Loucy (cell line): ENCODE measurements around the gene CETP.

ENCODE experiments used
- H2AFZ ChIP-seq: fragments of 200-600 bp; sonication (generic); 2 replicates; pipeline ENCODE4 v1.6.0; 2016; ENCODE audit warnings: antibody characterized with exemption, mild to moderate bottlenecking, low read length, moderate library complexity
- H3F3A ChIP-seq: fragments of 200-600 bp; 2 replicates; pipeline ENCODE4 v1.6.0; 2016; ENCODE audit warnings: antibody characterized with exemption, low read depth, mild to moderate bottlenecking
- H3K27me3 ChIP-seq: fragments of 200-600 bp; sonication (generic); 2 replicates; pipeline ENCODE4 v1.6.1; 2014; ENCODE audit warnings: low read length, mild to moderate bottlenecking; ENCODE audit not compliant: insufficient read depth, poor library complexity, severe bottlenecking
- H3K36me3 ChIP-seq: fragments of 200-600 bp; sonication (generic); 2 replicates; pipeline ENCODE4 v1.6.1; 2016; ENCODE audit warnings: low read length; ENCODE audit not compliant: insufficient read depth
- H3K4me1 ChIP-seq: fragments of 200-600 bp; sonication (generic); 2 replicates; pipeline ENCODE4 v1.5.1; 2014; ENCODE audit warnings: low read length, mild to moderate bottlenecking; ENCODE audit not compliant: insufficient read depth, poor library complexity, severe bottlenecking
- H3K4me2 ChIP-seq: fragments of 200-600 bp; sonication (generic); 2 replicates; pipeline ENCODE4 v1.6.0; 2014; ENCODE audit warnings: antibody characterized with exemption, low read length, low read depth, mild to moderate bottlenecking; ENCODE audit not compliant: poor library complexity, severe bottlenecking
- H3K4me3 ChIP-seq: fragments of 200-600 bp; sonication (generic); 2 replicates; pipeline ENCODE4 v1.5.1; 2014; ENCODE audit warnings: low read length, mild to moderate bottlenecking, mixed read lengths; ENCODE audit not compliant: poor library complexity, severe bottlenecking
- H3K79me2 ChIP-seq: fragments of 200-600 bp; sonication (generic); 2 replicates; pipeline ENCODE4 v1.6.1; 2014; ENCODE audit warnings: low read length; ENCODE audit not compliant: insufficient read depth
- H3K9ac ChIP-seq: fragments of 200-600 bp; sonication (generic); 2 replicates; pipeline ENCODE4 v1.6.0; 2014; ENCODE audit warnings: mild to moderate bottlenecking, low read depth, low read length, moderate library complexity; ENCODE audit not compliant: poor library complexity, severe bottlenecking
- H3K9me2 ChIP-seq: fragments of 200-600 bp; sonication (generic); replicated peaks from 2 replicates; pipeline ENCODE4 v1.6.1; 2016; ENCODE audit warnings: low read depth, low read length, mixed read lengths
- H3K9me3 ChIP-seq: fragments of 200-600 bp; sonication (generic); 2 replicates; pipeline ENCODE4 v1.6.1; 2014; ENCODE audit warnings: mild to moderate bottlenecking, antibody characterized with exemption, low read length, low read depth; ENCODE audit not compliant: insufficient read depth
- H4K20me1 ChIP-seq: fragments of 200-600 bp; sonication (generic); 2 replicates; pipeline ENCODE4 v1.6.0; 2014; ENCODE audit warnings: antibody characterized with exemption, low read length, mild to moderate bottlenecking; ENCODE audit not compliant: insufficient read depth, poor library complexity, severe bottlenecking
- EZH2phosphoT487 ChIP-seq: fragments of 200-600 bp; IDR thresholded peaks from 2 replicates; pipeline ENCODE4 v1.6.1; 2018; ENCODE audit warnings: antibody characterized with exemption, mild to moderate bottlenecking, moderate library complexity, borderline replicate concordance
- TF ChIP-seq, protein P1 (sequence below): fragments of 200-600 bp; sonication (generic); conservative IDR thresholded peaks from 2 replicates; pipeline ENCODE4 v1.5.1; 2014; ENCODE audit warnings: mild to moderate bottlenecking, antibody characterized with exemption, low read length

Gene CETP

GRCh38 chr16:56961851-56962281, at the start of gene CETP:
CETP (plus strand) TSS chr16:56961950; CDS start chr16:56961980, 30 bp downstream.
- Histone ChIP-seq H3K79me2 (no peaks in the 10 kb centered on the region), H3K9me2 (no peaks in the 10 kb centered on the region), H3K4me3 (no peak within 1 kb of the TSS), H3K27me3 (no peaks in the 10 kb centered on the region), H3K9me3 (no peaks in the 10 kb centered on the region), H3K4me1 (peaks cover 16% of the 10 kb centered on the region), H3K9ac (no peak within 1 kb of the TSS), H3K4me2 (no peak within 1 kb of the TSS), H3F3A (no peaks in the 10 kb centered on the region), H2AFZ (no peak within 1 kb of the TSS), H3K36me3 (no peaks in the 10 kb centered on the region), H4K20me1 (no peaks in the 10 kb centered on the region)
- TF ChIP-seq, protein P1, sequence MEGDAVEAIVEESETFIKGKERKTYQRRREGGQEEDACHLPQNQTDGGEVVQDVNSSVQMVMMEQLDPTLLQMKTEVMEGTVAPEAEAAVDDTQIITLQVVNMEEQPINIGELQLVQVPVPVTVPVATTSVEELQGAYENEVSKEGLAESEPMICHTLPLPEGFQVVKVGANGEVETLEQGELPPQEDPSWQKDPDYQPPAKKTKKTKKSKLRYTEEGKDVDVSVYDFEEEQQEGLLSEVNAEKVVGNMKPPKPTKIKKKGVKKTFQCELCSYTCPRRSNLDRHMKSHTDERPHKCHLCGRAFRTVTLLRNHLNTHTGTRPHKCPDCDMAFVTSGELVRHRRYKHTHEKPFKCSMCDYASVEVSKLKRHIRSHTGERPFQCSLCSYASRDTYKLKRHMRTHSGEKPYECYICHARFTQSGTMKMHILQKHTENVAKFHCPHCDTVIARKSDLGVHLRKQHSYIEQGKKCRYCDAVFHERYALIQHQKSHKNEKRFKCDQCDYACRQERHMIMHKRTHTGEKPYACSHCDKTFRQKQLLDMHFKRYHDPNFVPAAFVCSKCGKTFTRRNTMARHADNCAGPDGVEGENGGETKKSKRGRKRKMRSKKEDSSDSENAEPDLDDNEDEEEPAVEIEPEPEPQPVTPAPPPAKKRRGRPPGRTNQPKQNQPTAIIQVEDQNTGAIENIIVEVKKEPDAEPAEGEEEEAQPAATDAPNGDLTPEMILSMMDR, result no peak
- TF ChIP-seq EZH2phosphoT487, result no peak

DNA sequence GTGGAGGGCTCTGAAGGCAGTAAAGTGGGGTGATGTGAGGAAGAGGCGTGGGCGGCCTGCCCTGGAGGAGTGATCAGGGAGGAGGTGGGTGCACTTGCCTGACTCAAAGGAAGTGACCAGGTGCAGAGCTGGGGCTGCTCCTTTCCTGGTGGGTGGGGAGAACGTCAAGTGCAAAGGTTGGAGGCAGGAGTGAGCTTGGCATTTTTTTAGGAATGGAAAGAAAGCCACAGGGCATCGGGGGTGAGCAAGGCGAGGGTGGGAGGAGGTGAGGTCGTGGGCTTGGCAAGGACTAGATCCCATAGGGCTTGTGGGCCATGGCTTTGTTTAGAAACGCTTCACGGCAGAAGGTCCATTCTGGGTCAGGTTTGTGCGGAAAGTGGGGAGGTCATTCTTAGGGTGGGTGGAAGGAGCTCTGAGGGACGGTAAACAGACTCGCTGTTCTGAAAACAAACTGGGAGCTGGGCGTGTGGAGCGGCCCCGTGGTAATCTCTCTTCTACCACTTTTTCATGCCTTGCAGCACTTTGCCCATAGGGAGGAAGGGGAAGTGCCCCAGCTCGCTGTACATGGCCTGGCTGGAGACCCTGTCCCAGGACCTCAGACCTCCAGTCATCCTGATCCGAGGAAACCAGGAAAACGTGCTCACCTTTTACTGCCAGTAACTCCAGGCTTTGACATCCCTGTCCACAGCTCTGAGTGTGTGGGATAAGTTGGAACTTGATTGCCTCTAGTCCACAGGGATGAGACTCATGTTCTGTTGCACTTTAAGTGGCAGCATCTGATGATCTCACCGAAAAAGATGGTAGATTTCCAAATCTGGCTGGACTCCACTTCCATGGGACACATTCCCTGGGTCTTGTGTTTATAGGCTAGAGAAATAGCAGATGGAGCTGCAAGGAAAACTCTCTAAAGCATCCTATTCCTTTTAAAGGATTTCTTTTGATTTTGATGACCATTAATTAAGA, 48.7 kb upstream of the CETP start:
- H3K27me3 ChIP-seq, result no peaks in the 10 kb centered on the region
- no peaks in the 10 kb centered on the region for H3K4me1 ChIP-seq

DNA sequence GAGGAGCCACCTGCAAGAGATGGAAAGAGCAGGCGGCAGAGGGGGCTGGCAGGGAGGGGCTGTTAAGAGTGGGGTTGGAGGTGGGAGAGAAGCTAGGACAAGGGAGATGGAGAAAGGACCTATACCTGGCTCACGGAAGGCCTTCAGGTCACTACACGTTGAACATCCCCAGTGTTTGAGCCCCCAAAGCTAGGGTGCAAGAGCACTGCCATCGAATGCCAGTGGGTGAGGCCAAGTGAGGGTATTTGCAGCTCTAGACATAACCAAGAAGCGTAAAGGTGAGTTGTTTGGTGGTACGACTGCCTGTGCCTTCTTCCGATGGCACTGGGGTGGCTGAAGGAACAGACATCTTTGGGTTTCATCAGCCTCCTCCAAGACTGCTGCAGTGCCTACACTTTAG, 46.9 kb upstream of the CETP start:
- H3K9me2 ChIP-seq, result no peaks in the 10 kb centered on the region
- TF ChIP-seq, protein P1, result no peak
- TF ChIP-seq EZH2phosphoT487, result no peak
- H3K9me3 ChIP-seq, result no peaks in the 10 kb centered on the region
- H3K4me1 ChIP-seq, result no peaks in the 10 kb centered on the region
- H3K36me3 ChIP-seq, result no peaks in the 10 kb centered on the region
- H4K20me1 ChIP-seq, result no peaks in the 10 kb centered on the region
- H3K9ac ChIP-seq, result no peak overlapping the region
- no peak overlapping the region for H2AFZ ChIP-seq
- no peak overlapping the region for H3K4me2 ChIP-seq
- H3K79me2 ChIP-seq, result no peaks in the 10 kb centered on the region
- no peaks in the 10 kb centered on the region for H3F3A ChIP-seq
- H3K27me3 ChIP-seq, result no peaks in the 10 kb centered on the region
- no peak overlapping the region for H3K4me3 ChIP-seq

More for the DNA sequence above, 48.7 kb upstream of the CETP start:
- Histone ChIP-seq H2AFZ (no peak overlapping the region), H3K79me2 (no peaks in the 10 kb centered on the region), H3F3A (no peaks in the 10 kb centered on the region), H3K9ac (no peak overlapping the region), H3K9me2 (no peaks in the 10 kb centered on the region), H3K4me2 (no peak overlapping the region), H3K4me3 (no peak overlapping the region), H3K9me3 (no peaks in the 10 kb centered on the region), H4K20me1 (no peaks in the 10 kb centered on the region), H3K36me3 (no peaks in the 10 kb centered on the region)
- TF ChIP-seq EZH2phosphoT487, result no peak
- TF ChIP-seq, protein P1, result no peak
